ENCODE results near the gene SPATA2L.

DNA sequence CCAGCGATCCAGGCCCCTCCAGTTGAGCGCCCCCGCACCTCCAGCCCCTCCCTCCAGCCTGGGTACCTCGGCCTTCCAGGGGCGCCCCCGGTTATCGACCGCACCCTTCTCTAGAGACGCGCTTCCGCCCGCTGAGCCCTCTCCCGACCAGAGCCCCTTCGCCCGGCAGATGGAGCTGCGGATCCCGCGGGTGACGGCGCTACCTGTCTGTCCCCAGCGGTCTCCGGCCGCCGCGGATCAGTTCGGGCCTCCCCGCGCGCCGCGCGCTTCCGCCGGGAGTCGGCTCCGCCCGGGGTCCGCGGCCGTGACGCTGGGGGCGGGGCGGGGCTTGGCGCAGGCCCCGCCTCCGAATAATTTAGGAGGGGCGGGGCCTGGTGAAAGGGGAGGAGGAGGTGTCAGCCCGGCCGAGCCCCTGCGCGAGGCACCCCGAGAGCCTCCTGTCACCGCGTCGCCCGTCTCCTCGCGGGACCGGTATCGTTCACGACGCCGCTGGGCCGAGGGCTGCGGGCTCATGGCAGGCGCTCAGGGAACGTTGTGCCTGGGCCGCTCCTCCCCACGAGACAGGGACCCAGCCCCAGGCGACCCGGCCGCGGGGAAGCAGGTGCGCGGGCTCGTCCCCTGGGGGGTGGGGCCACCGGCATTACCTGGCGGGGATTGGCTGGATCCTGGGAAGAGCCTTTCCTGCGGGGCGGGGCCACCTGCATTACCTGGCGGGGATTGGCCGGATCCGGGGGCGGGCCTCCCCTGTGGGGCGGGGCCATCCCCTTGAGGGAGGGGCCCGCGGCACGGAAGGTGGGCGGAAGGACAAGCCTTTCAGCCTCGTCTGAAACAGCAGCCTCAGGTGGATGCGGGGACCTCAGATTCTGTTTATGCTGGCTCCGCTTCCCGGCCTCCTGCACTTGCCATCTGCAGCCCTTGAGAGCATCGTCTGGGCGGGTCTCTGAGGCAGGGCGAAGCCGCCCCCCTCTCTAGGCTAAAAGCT, at the start of gene SPATA2L:
- TF ChIP-seq, protein P1, sequence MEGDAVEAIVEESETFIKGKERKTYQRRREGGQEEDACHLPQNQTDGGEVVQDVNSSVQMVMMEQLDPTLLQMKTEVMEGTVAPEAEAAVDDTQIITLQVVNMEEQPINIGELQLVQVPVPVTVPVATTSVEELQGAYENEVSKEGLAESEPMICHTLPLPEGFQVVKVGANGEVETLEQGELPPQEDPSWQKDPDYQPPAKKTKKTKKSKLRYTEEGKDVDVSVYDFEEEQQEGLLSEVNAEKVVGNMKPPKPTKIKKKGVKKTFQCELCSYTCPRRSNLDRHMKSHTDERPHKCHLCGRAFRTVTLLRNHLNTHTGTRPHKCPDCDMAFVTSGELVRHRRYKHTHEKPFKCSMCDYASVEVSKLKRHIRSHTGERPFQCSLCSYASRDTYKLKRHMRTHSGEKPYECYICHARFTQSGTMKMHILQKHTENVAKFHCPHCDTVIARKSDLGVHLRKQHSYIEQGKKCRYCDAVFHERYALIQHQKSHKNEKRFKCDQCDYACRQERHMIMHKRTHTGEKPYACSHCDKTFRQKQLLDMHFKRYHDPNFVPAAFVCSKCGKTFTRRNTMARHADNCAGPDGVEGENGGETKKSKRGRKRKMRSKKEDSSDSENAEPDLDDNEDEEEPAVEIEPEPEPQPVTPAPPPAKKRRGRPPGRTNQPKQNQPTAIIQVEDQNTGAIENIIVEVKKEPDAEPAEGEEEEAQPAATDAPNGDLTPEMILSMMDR (IDR thresholded peaks at IDR 0.05), result peak; percentile 45; the same call in 1 of the 2 replicates
- TF ChIP-seq ZFX (IDR thresholded peaks at IDR 0.05; ENCODE audit: borderline replicate concordance), result no peak

Measured in 22Rv1 (cell line).